GF-D8 (cell line): Measurements from ENCODE around the gene LETM1.

Experiments
- DNase-seq: peaks from one replicate; lab custom pipeline; 2025; lab: John Stamatoyannopoulos, UW

LETM1 gene

GRCh38 chr4:1856071-1856942 is at the start of gene LETM1:
Gene LETM1 (minus strand): TSS chr4:1856156. CDS start chr4:1855950, 206 bp downstream.
- DNase-seq, result peak; percentile 81

- DNase-seq, result no peak
Observed at GRCh38 chr4:1904042-1904441, 48.1 kb upstream of the LETM1 start.

GRCh38 chr4:1903035-1903434 is 47.1 kb upstream of the LETM1 start:
- no peak for DNase-seq

- no peak for DNase-seq
Observed at GRCh38 chr4:1902243-1902642, 46.3 kb upstream of the LETM1 start.

- DNase-seq, result no peak
Observed at GRCh38 chr4:1901127-1901526, 45.2 kb upstream of the LETM1 start.

- DNase-seq, result no peak
Observed at GRCh38 chr4:1900624-1901023, 44.7 kb upstream of the LETM1 start.

GRCh38 chr4:1900087-1900433 is 44.1 kb upstream of the LETM1 start:
- DNase-seq, result no peak

GRCh38 chr4:1899149-1900086 is 43.5 kb upstream of the LETM1 start:
- DNase-seq, result peak; percentile 48

- no peak for DNase-seq
Observed at GRCh38 chr4:1898681-1899080, 42.7 kb upstream of the LETM1 start.

- no peak for DNase-seq
Observed at GRCh38 chr4:1898007-1898406, 42.1 kb upstream of the LETM1 start.

GRCh38 chr4:1896658-1896991 is 40.7 kb upstream of the LETM1 start:
- no peak for DNase-seq

GRCh38 chr4:1895971-1896657 is 40.2 kb upstream of the LETM1 start:
- no peak for DNase-seq

GRCh38 chr4:1890979-1891570 is 35.1 kb upstream of the LETM1 start:
- DNase-seq, result no peak

GRCh38 chr4:1887052-1887451 is 31.1 kb upstream of the LETM1 start:
- DNase-seq, result no peak

GRCh38 chr4:1885414-1885813 is 29.5 kb upstream of the LETM1 start:
- DNase-seq, result no peak

GRCh38 chr4:1883583-1883982 is 27.6 kb upstream of the LETM1 start:
- DNase-seq, result no peak

- no peak for DNase-seq
Observed at GRCh38 chr4:1882850-1883271, 26.9 kb upstream of the LETM1 start.

- no peak for DNase-seq
Observed at GRCh38 chr4:1880332-1880731, 24.4 kb upstream of the LETM1 start.

- peak; percentile 25 for DNase-seq
Observed at GRCh38 chr4:1879485-1879884, 23.5 kb upstream of the LETM1 start.

GRCh38 chr4:1874201-1874600 is 18.2 kb upstream of the LETM1 start:
- DNase-seq, result no peak

- no peak for DNase-seq
Observed at GRCh38 chr4:1873776-1874175, 17.8 kb upstream of the LETM1 start.

GRCh38 chr4:1873291-1873690 is 17.3 kb upstream of the LETM1 start:
- DNase-seq, result no peak
